HT1080 (cell line): Measurements from ENCODE around the gene PDXK. TPM values are rescaled to one million over a fixed set of nuclear protein-coding genes. Genes with fewer than 3 reads are reported as not detected.
"Not testable (repeated sequence)": the region's sequence is repeated elsewhere in the genome, so short reads cannot be mapped to it uniquely, and the experiment has no call there.

Experiments used
- DNase-seq: peaks from one replicate; pipeline ENCODE4 v3.0.0-alpha.2; 2015; ENCODE audit warnings: low read depth
- total RNA-seq: library from RNA; depleted of rRNA; stranded (reverse); fragments of >200 nt; shearing (Covaris generic); gene quantifications from 2 replicates; pipeline ENCODE4 v1.2.3, GENCODE V29; 2014

PDXK gene
- total RNA-seq, 1 experiment from 2014 or later: 62.7 TPM

- DNase-seq: no peak
These were observed 20.9 kb upstream of the PDXK start for GRCh38 chr21:43697758-43698643.

- DNase-seq: not testable (repeated sequence)
These were observed 19.5 kb upstream of the PDXK start for GRCh38 chr21:43699492-43699777.

GRCh38 chr21:43699933-43700599, 18.9 kb upstream of the PDXK start:
- DNase-seq: no peak

- DNase-seq: no peak
These were observed 16.8 kb upstream of the PDXK start for GRCh38 chr21:43701936-43702784.

- DNase-seq: no peak
These were observed 16.2 kb upstream of the PDXK start for GRCh38 chr21:43702785-43703034.

- DNase-seq: no peak
These were observed 15.7 kb upstream of the PDXK start for GRCh38 chr21:43703035-43703880.

- no peak for DNase-seq
These were observed 11.5 kb upstream of the PDXK start for GRCh38 chr21:43707462-43707861.

- DNase-seq: no peak
These were observed 10.1 kb upstream of the PDXK start for GRCh38 chr21:43708745-43709381.

- peak; percentile 32 for DNase-seq
These were observed 6.5 kb upstream of the PDXK start for GRCh38 chr21:43712268-43712942.

GRCh38 chr21:43713123-43713522, 5.8 kb upstream of the PDXK start:
- not testable (repeated sequence) for DNase-seq

- DNase-seq: peak; percentile 37
These were observed 2.4 kb upstream of the PDXK start for GRCh38 chr21:43716376-43717165.

GRCh38 chr21:43717166-43717853, 1.6 kb upstream of the PDXK start:
- no peak for DNase-seq

- no peak for DNase-seq
These were observed 710 bp upstream of the PDXK start for GRCh38 chr21:43717967-43718871.

- no peak for DNase-seq
These were observed 1.0 kb downstream of the PDXK start for GRCh38 chr21:43719748-43720538.

GRCh38 chr21:43720539-43721166, 1.7 kb downstream of the PDXK start:
- no peak for DNase-seq

GRCh38 chr21:43721206-43721605, 2.3 kb downstream of the PDXK start:
- DNase-seq: no peak
